Glomerular visceral epithelial cell (primary cell): ENCODE data around the gene FAM20B.

ENCODE experiments used
- DNase-seq: peaks from one replicate; pipeline ENCODE4 v3.0.0-alpha.2; 2016; ENCODE audit errors: extremely low spot score

Gene FAM20B

DNA sequence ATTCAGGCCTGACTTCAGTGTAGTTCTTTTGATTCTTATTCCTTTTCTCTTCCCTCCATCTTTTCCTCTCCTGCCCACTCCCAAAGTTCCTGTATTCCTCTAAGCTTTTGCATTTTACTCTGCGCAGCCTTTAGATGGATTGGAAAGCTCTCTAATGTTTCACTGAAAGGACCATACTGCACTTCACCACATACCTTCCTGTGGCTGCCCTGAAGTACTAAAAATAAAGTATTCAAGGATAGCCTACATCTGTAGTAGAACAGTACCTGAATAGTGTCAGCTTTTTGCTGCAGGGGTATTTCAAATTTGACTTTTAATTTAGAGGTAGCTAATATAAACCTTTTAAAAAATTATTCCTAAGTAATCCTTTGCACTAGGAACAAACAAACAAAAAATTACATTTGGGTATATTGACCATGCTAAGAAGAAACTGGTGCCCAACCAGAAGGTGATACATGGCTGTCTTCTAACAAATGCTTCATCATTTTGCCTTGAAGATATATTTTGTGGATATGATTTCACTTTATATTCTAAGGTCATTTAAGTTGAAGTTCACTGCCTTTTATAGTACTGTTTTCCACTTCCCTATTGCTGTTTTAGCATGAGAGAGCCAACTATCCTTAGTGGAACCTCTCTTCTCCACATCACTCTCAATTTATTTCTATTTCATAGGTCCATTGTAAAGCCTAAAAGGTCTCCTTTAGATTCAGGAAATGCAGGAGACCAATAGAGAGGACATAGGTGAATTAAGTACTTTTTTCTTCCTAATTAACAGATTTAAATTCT lies 22.8 kb downstream of the FAM20B start:
- DNase-seq, result no peak

GRCh38 chr1:179052776-179053175 lies 27.1 kb downstream of the FAM20B start:
- DNase-seq, result no peak

DNA sequence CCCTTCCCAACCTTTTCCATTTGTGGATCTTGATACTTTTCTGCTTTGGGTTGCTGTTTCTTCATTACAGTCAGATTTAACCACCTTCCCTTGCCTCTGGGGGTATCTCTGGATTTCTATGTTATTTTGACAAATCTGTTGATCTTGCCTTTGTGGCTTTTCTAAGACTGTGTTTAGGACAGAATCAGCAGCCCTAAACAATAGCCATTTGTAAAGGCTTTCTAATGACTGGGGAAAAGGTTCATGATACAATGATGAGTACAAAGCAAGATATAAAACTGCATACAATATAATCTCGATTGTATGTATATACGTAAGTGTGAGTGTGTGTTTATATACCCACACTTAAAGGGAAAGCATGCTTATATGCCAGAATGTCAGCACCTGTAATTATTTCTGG lies 27.8 kb downstream of the FAM20B start:
- no peak for DNase-seq

GRCh38 chr1:179055937-179056336 lies 30.2 kb downstream of the FAM20B start:
- DNase-seq, result no peak

- no peak for DNase-seq
Observed at GRCh38 chr1:179058487-179059483, 33.1 kb downstream of the FAM20B start.

DNA sequence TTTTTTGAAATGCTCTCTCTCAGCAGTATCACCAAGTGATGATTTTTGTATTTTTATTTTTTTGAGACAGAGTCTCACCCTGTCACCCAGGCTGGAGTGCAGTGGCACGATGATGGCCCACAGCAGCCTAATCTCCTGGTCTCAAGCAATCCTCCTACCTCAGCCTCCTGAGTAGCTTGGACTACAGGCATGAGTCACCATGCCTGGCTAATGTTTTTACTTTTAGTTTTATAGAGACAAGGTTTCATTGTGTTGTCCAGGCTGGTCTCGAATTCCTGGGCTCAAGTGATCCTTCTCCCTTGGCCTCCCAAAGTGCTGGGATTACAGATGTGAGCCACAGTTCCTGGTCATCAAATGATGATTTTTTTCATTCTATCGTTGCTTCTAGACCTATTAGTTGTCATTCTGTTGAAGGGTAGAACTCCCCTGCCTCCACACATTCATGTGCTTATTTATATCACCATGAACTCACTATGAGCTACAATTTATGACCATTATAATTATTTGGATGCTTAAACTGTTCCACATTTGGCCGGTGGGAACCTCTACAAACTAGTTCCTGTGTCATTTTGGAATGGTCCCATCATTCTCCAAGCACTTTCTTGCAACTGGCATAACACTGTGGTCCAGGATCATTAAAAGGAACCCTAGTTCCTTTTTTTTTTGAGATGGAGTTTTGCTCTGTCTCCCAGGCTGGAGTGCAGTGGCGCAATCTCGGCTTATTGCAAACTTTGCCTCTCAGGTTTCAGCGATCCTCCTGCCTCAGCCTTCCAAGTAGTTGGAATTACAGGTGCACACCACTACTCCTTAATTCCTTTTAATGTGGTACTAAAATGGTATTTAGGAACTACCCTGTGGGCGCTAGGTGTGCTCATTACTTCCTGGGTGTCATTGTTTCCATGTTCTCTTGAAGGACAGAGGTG lies 35.9 kb downstream of the FAM20B start:
- no peak for DNase-seq

- no peak for DNase-seq
Observed at GRCh38 chr1:179066471-179066870, 40.8 kb downstream of the FAM20B start.

DNA sequence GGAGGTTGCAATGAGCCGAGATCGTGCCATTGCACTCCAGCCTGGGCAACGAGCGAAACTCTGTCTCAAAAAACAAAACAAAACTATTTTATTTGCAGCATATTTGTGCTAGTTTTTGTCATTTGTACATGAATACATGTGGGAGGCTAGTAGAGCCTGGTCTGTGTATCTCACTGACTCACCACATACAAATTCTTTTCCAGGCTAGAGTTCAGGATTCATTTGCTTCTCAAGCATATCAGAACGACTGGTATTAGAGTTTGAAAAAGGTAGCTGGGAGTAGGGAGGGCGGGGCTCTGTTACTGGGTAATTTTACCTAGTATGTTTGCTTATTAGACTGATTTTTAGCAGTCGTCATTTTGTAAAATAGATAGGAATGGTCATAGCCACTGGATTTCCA lies 51.7 kb downstream of the FAM20B start:
- no peak for DNase-seq

GRCh38 chr1:179079113-179079761 lies 53.5 kb downstream of the FAM20B start:
- DNase-seq, result peak; percentile 78

GRCh38 chr1:179080866-179081686 lies 55.4 kb downstream of the FAM20B start:
- DNase-seq, result no peak

DNA sequence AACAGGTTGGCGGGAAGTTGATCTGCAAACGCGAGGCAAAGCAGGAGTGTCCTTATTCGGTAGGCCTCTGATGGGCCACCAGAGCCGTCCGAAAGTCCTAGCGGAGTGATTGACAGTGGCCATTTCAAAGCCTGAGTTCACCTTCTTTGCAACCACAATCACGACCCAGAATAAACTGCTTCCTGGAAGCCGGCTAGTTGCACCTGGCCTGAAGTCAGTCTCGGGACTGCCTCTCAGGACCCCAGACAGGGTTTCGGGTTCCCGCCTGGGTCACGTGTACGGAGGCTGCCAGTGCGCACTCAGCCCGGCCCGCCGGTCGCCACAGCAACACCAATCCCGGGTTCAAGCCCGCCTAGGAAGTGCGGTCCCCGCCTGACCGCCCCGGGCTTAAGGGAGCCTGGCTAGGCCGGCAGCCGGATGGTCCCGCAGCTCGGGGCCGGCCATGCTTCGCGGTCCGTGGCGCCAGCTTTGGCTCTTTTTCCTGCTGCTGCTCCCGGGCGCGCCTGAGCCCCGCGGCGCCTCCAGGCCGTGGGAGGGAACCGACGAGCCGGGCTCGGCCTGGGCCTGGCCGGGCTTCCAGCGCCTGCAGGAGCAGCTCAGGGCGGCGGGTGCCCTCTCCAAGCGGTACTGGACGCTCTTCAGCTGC lies 56.1 kb downstream of the FAM20B start, which contains the start of gene TOR3A:
Gene TOR3A, plus strand, starts transcription at position 384 of the 646 bp plus-strand sequence. Its CDS starts 59 bp downstream, at position 443.
- DNase-seq, result peak; percentile 92

- DNase-seq, result peak; percentile 41
Observed at GRCh38 chr1:179082333-179082998, 56.8 kb downstream of the FAM20B start.

- DNase-seq, result no peak
Observed at GRCh38 chr1:179082999-179083335, 57.3 kb downstream of the FAM20B start.

DNA sequence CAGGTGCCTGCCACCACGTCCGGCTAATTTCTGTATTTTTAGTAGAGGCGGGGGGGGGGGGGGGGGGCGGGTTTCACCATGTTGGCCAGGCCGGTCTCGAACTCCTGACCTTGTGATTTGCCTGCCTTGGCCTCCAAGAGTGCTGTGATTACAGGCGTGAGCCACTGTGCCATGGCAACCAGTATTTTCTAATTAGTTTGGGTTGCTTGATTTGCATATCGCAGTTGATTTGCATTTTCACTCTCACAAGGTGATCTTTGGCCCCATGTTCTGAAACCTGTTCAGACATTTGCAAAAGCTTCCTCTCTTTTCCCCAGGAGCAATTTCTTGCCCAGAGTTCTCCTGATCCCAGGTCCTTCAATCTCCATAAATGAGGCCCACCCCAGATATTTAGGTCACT lies 57.8 kb downstream of the FAM20B start:
- DNase-seq, result no peak

DNA sequence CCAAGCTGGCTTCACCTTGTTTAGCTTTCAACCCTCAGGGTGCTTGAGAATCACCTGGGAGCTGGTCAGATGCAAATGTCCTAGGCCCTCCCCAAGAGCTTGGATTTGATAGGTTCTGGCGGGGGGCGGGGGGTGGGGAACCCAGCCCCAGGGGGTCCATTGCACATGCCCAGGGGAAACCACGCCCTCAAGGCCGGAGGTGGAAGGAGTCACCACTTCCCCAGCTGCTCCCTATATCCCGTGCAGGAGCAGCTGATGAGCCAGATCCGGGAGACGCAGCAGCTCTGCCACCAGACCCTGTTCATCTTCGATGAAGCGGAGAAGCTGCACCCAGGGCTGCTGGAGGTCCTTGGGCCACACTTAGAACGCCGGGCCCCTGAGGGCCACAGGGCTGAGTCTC lies 62.0 kb downstream of the FAM20B start:
- no peak for DNase-seq

- DNase-seq, result no peak
Observed at GRCh38 chr1:179089827-179090482, 64.3 kb downstream of the FAM20B start.

- DNase-seq, result no peak
Observed at GRCh38 chr1:179090522-179090921, 64.8 kb downstream of the FAM20B start.

DNA sequence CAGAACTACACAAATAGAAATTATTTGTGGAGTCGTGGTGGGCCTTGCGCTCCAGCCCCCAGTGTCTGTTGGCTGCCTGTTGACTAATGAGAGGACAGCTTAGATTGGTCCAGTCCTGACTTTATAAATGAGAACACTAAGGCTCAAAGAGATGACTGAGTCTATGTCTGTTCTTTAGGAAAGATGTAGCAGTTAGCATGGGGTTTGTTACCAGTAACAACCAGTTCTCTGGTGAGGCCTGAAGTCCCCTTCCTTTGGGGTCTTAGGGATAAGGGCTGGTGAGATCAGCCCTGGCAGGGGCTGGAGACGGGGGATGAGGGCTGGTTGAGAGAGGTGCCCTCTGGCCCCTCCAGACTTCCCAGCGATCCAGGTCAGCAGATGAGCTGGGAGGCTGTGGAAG lies 65.2 kb downstream of the FAM20B start:
- DNase-seq, result no peak
